Endodermal cell (in vitro differentiated cells): ENCODE results near the gene SLC6A12. TPM values are rescaled to one million over a fixed set of nuclear protein-coding genes. Genes with fewer than 3 reads are reported as not detected.

ENCODE experiments used
- DNase-seq: peaks from one replicate; pipeline ENCODE4 v3.0.0-alpha.2; 2017
- H3K27ac ChIP-seq: 2 replicates; pipeline ENCODE4 v1.5.1; 2013; ENCODE audit warnings: mild to moderate bottlenecking, low read depth, low read length, moderate library complexity
- H3K27me3 ChIP-seq: 2 replicates; pipeline ENCODE4 v1.6.1; 2013; ENCODE audit warnings: mild to moderate bottlenecking, low read length, moderate library complexity; ENCODE audit not compliant: insufficient read depth, control insufficient read depth, poor library complexity, severe bottlenecking
- H3K36me3 ChIP-seq: 2 replicates; pipeline ENCODE4 v1.7.0; 2013; ENCODE audit warnings: mild to moderate bottlenecking, low read length, moderate library complexity; ENCODE audit not compliant: control insufficient read depth, insufficient read depth
- H3K4me1 ChIP-seq: one replicate; pipeline ENCODE4 v1.7.0; 2013; ENCODE audit warnings: low read length; ENCODE audit not compliant: control insufficient read depth, insufficient read depth
- H3K4me3 ChIP-seq: 2 replicates; pipeline ENCODE4 v1.5.1; 2013; ENCODE audit warnings: mild to moderate bottlenecking, low read length, moderate library complexity
- H3K9ac ChIP-seq: 2 replicates; pipeline ENCODE4 v1.6.1; 2013; ENCODE audit warnings: mild to moderate bottlenecking, low read length, moderate library complexity; ENCODE audit not compliant: poor library complexity, severe bottlenecking; ENCODE audit errors: extremely low read depth
- H3K9me3 ChIP-seq: 2 replicates; pipeline ENCODE4 v1.6.1; 2013; ENCODE audit warnings: mild to moderate bottlenecking, low read length, moderate library complexity; ENCODE audit not compliant: control insufficient read depth
- H3K27ac Mint-ChIP-seq: 2 replicates; pipeline ENCODE4 v1.8.0; 2020; ENCODE audit warnings: mixed read lengths
- H3K27me3 Mint-ChIP-seq: 2 replicates; pipeline ENCODE4 v1.8.0; 2021; ENCODE audit warnings: mild to moderate bottlenecking, mixed read lengths; ENCODE audit not compliant: insufficient read depth
- H3K36me3 Mint-ChIP-seq: 2 replicates; pipeline ENCODE4 v1.8.0; 2020; ENCODE audit warnings: low read depth, mixed read lengths
- H3K4me1 Mint-ChIP-seq: 2 replicates; pipeline ENCODE4 v1.8.0; 2020; ENCODE audit warnings: mixed read lengths
- H3K4me3 Mint-ChIP-seq: 2 replicates; pipeline ENCODE4 v1.8.0; 2020; ENCODE audit warnings: mild to moderate bottlenecking, moderate library complexity, mixed read lengths
- H3K9me3 Mint-ChIP-seq: 2 replicates; pipeline ENCODE4 v1.8.0; 2020; ENCODE audit warnings: mild to moderate bottlenecking, mixed read lengths
- WGBS, 2 experiments: methylation state at CpG; one replicate each; pipeline versions ENCODE4 v1.1.5 to v1.1.7; 2013; ENCODE audit warnings: missing lambda C conversion rate in 2 of 2, mixed read lengths in 1 of 2; ENCODE audit not compliant: insufficient coverage in 1 of 2, insufficient read length in 1 of 2; 5-methylcytosine and 5-hydroxymethylcytosine counted together
- total RNA-seq, 2 donors: library from RNA; stranded (reverse); fragmentation: NEBNext Ultra II Directional in 1 of 2; extraction: Animal tissue kit (Norgen Biotek cat#: 25700) in 1 of 2; gene quantifications; 2 replicates in 1 of 2; 3 replicates in 1 of 2; pipeline ENCODE4 v1.2.1, GENCODE V29; 2021
- TF ChIP-seq, protein P1 (sequence below): fragments of 200-600 bp; sonication (generic); conservative IDR thresholded peaks from 2 replicates; pipeline ENCODE4 v1.5.0; 2021; ENCODE audit warnings: antibody characterized with exemption, mild to moderate bottlenecking

SLC6A12 gene
- total RNA-seq, 2 donors from 2014 or later: 0.58 to 1.3 TPM

DNA sequence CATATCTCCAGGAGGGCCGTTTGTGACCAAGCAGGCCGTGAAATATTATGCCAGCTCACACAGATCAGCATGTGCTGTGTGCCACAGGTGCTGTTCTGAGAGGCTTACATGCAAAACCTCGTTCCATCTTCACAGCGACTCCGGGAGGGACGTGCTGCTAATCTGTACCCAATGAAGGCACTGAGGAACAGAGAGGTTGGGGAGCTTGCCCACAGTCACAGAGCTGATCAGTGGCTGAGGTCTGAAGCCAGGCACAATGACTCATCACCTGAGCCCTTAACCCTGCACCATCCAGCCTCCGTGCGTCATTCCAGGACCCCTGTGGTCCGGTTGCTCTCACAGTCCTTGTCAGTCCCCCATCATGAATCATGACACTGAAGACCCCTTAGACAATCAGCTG, 66.7 kb downstream of the SLC6A12 start:
- no peak overlapping the region for H3K9ac ChIP-seq
- H3K4me3 ChIP-seq: no peak overlapping the region
- TF ChIP-seq, protein P1, sequence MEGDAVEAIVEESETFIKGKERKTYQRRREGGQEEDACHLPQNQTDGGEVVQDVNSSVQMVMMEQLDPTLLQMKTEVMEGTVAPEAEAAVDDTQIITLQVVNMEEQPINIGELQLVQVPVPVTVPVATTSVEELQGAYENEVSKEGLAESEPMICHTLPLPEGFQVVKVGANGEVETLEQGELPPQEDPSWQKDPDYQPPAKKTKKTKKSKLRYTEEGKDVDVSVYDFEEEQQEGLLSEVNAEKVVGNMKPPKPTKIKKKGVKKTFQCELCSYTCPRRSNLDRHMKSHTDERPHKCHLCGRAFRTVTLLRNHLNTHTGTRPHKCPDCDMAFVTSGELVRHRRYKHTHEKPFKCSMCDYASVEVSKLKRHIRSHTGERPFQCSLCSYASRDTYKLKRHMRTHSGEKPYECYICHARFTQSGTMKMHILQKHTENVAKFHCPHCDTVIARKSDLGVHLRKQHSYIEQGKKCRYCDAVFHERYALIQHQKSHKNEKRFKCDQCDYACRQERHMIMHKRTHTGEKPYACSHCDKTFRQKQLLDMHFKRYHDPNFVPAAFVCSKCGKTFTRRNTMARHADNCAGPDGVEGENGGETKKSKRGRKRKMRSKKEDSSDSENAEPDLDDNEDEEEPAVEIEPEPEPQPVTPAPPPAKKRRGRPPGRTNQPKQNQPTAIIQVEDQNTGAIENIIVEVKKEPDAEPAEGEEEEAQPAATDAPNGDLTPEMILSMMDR: no peak
- H3K4me1 ChIP-seq: no peaks in the 10 kb centered on the region
- 89 to 95% methylated on average over 6 to 9 of the region's 9 CpGs for WGBS, 2 experiments
- H3K4me3 Mint-ChIP-seq: no peak overlapping the region
- no peak for DNase-seq
- peaks cover 18% of the 10 kb centered on the region for H3K27me3 Mint-ChIP-seq
- peaks cover 27% of the 10 kb centered on the region for H3K4me1 Mint-ChIP-seq
- H3K36me3 Mint-ChIP-seq: no peaks in the 10 kb centered on the region
- no peak overlapping the region for H3K27ac Mint-ChIP-seq
- no peaks in the 10 kb centered on the region for H3K9me3 ChIP-seq
- H3K9me3 Mint-ChIP-seq: no peaks in the 10 kb centered on the region
- no peak overlapping the region for H3K27ac ChIP-seq
- no peaks in the 10 kb centered on the region for H3K27me3 ChIP-seq
- H3K36me3 ChIP-seq: no peaks in the 10 kb centered on the region

DNA sequence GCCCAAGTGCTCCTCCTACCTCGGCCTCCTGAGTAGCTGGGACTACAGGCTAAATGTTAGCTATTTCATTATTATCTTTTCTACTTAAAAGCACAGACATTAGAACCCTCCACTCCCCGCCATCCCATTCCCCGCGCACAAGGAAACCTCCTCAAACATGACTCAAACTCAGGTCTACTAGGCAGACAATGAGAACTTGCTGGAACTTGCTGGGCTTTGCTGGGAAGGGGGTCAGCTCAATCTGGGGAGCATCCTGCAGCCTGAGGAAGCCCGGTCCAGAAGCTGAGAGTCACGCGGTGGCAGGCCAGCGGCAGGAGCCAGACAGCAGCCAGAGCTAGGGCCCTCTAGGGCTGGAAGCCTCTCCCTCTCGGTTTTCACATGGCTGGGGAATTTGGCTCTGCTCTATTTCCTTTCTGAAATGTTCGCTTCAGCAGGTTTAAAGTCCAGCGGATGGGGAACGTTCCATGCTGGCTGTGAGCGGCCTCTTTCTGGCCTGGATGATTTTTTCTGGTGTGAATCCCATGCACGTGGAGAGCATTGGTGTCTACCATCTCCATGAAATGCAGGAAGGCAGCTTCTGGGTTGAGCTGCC, 68.5 kb downstream of the SLC6A12 start:
- no peak for DNase-seq
- peaks cover 30% of the 10 kb centered on the region for H3K27me3 Mint-ChIP-seq
- no peaks in the 10 kb centered on the region for H3K9me3 Mint-ChIP-seq
- Histone ChIP-seq H3K9ac (no peak overlapping the region), H3K36me3 (no peaks in the 10 kb centered on the region), H3K9me3 (no peaks in the 10 kb centered on the region), H3K4me3 (no peak overlapping the region), H3K27ac (peak overlapping the region; percentile 48), H3K27me3 (peaks cover 11% of the 10 kb centered on the region), H3K4me1 (no peaks in the 10 kb centered on the region)
- no peaks in the 10 kb centered on the region for H3K36me3 Mint-ChIP-seq
- TF ChIP-seq, protein P1: no peak
- WGBS, 2 experiments: 80 to 83% methylated on average over 11 to 14 of the region's 14 CpGs
- peaks cover 32% of the 10 kb centered on the region for H3K4me1 Mint-ChIP-seq
- no peak overlapping the region for H3K27ac Mint-ChIP-seq
- H3K4me3 Mint-ChIP-seq: no peak overlapping the region

- H3K27me3 ChIP-seq: peaks cover 11% of the 10 kb centered on the region
- H3K27ac ChIP-seq: no peak overlapping the region
- no peak overlapping the region for H3K4me3 ChIP-seq
- no peak overlapping the region for H3K9ac ChIP-seq
- H3K9me3 ChIP-seq: no peaks in the 10 kb centered on the region
- no peaks in the 10 kb centered on the region for H3K36me3 Mint-ChIP-seq
- H3K27me3 Mint-ChIP-seq: peaks cover 32% of the 10 kb centered on the region
- H3K36me3 ChIP-seq: no peaks in the 10 kb centered on the region
- 86 to 91% methylated on average over 4 to 5 of the region's 5 CpGs for WGBS, 2 experiments
- peak overlapping the region; percentile 9 for H3K27ac Mint-ChIP-seq
- peaks cover 39% of the 10 kb centered on the region for H3K4me1 Mint-ChIP-seq
- H3K4me1 ChIP-seq: no peaks in the 10 kb centered on the region
- no peak overlapping the region for H3K4me3 Mint-ChIP-seq
- TF ChIP-seq, protein P1: no peak
- DNase-seq: no peak
- H3K9me3 Mint-ChIP-seq: no peaks in the 10 kb centered on the region
Measured at GRCh38 chr12:144650-145284, 69.2 kb downstream of the SLC6A12 start.
